ENCODE results near the gene CASKIN1.
"Not testable (repeated sequence)": the region's sequence is repeated elsewhere in the genome, so short reads cannot be mapped to it uniquely, and the experiment has no call there.

CASKIN1 gene

GRCh38 chr16:2196162-2196980 is at the start of gene CASKIN1:
TSS of gene CASKIN1 (minus strand) at chr16:2196605. CDS start at chr16:2196432, 173 bp downstream.
- Mint-ChIP-seq H3K4me1 (peaks cover 6% of the 10 kb centered on the region), H3K27me3 (peaks cover 35% of the 10 kb centered on the region), H3K9me3 (no peaks in the 10 kb centered on the region), H3K4me3 (peak within 1 kb of the TSS; percentile 29), H3K36me3 (ENCODE audit: low read depth) (no peaks in the 10 kb centered on the region), H3K27ac (no peak within 1 kb of the TSS)
- ATAC-seq (peak; percentile 26), DNase-seq (no peak)

- H3K36me3 Mint-ChIP-seq (ENCODE audit: low read depth), result peaks cover 8% of the 10 kb centered on the region
- peaks cover 2% of the 10 kb centered on the region for H3K4me1 Mint-ChIP-seq
- DNase-seq (no peak), ATAC-seq (no peak)
- H3K27me3 Mint-ChIP-seq, result no peaks in the 10 kb centered on the region
- H3K4me3 Mint-ChIP-seq, result no peak overlapping the region
- H3K9me3 Mint-ChIP-seq, result no peaks in the 10 kb centered on the region
- H3K27ac Mint-ChIP-seq, result no peak overlapping the region
These were observed 48.8 kb upstream of the CASKIN1 start for GRCh38 chr16:2244926-2245795.

- no peaks in the 10 kb centered on the region for H3K4me1 Mint-ChIP-seq
- H3K27ac Mint-ChIP-seq, result no peak overlapping the region
- peaks cover 6% of the 10 kb centered on the region for H3K36me3 Mint-ChIP-seq (ENCODE audit: low read depth)
- DNase-seq (no peak), ATAC-seq (no peak)
- H3K4me3 Mint-ChIP-seq, result no peak overlapping the region
- H3K27me3 Mint-ChIP-seq, result no peaks in the 10 kb centered on the region
- H3K9me3 Mint-ChIP-seq, result no peaks in the 10 kb centered on the region
These were observed 47.9 kb upstream of the CASKIN1 start for GRCh38 chr16:2244301-2244700.

GRCh38 chr16:2243781-2244180 is 47.4 kb upstream of the CASKIN1 start:
- DNase-seq (no peak), ATAC-seq (no peak)
- H3K4me1 Mint-ChIP-seq, result no peaks in the 10 kb centered on the region
- H3K9me3 Mint-ChIP-seq, result no peaks in the 10 kb centered on the region
- H3K27me3 Mint-ChIP-seq, result no peaks in the 10 kb centered on the region
- H3K27ac Mint-ChIP-seq, result no peak overlapping the region
- peaks cover 6% of the 10 kb centered on the region for H3K36me3 Mint-ChIP-seq (ENCODE audit: low read depth)
- no peak overlapping the region for H3K4me3 Mint-ChIP-seq

GRCh38 chr16:2243031-2243528 is 46.7 kb upstream of the CASKIN1 start:
- Mint-ChIP-seq H3K36me3 (ENCODE audit: low read depth) (peaks cover 3% of the 10 kb centered on the region), H3K27ac (no peak overlapping the region), H3K9me3 (no peaks in the 10 kb centered on the region), H3K27me3 (no peaks in the 10 kb centered on the region), H3K4me3 (no peak overlapping the region), H3K4me1 (no peaks in the 10 kb centered on the region)
- no peak for DNase-seq
- ATAC-seq, result no peak

- H3K9me3 Mint-ChIP-seq, result no peaks in the 10 kb centered on the region
- peaks cover 3% of the 10 kb centered on the region for H3K36me3 Mint-ChIP-seq (ENCODE audit: low read depth)
- DNase-seq (no peak), ATAC-seq (no peak)
- no peak overlapping the region for H3K27ac Mint-ChIP-seq
- no peaks in the 10 kb centered on the region for H3K4me1 Mint-ChIP-seq
- H3K4me3 Mint-ChIP-seq, result no peak overlapping the region
- no peaks in the 10 kb centered on the region for H3K27me3 Mint-ChIP-seq
These were observed 46.2 kb upstream of the CASKIN1 start for GRCh38 chr16:2242598-2242997.

- ATAC-seq; H3K9me3 Mint-ChIP-seq; H3K4me1 Mint-ChIP-seq; DNase-seq; H3K27me3 Mint-ChIP-seq; H3K36me3 Mint-ChIP-seq (ENCODE audit: low read depth); H3K4me3 Mint-ChIP-seq; H3K27ac Mint-ChIP-seq: not testable (repeated sequence)
These were observed 43.9 kb upstream of the CASKIN1 start for GRCh38 chr16:2240331-2240730.

- no peak overlapping the region for H3K4me3 Mint-ChIP-seq
- no peak for ATAC-seq
- H3K27me3 Mint-ChIP-seq, result no peaks in the 10 kb centered on the region
- no peaks in the 10 kb centered on the region for H3K4me1 Mint-ChIP-seq
- no peak for DNase-seq
- peaks cover 10% of the 10 kb centered on the region for H3K36me3 Mint-ChIP-seq (ENCODE audit: low read depth)
- no peak overlapping the region for H3K27ac Mint-ChIP-seq
- no peaks in the 10 kb centered on the region for H3K9me3 Mint-ChIP-seq
These were observed 42.7 kb upstream of the CASKIN1 start for GRCh38 chr16:2238838-2239675.

- DNase-seq (no peak), ATAC-seq (no peak)
- Mint-ChIP-seq H3K27ac (no peak overlapping the region), H3K36me3 (ENCODE audit: low read depth) (peaks cover 14% of the 10 kb centered on the region), H3K4me1 (no peaks in the 10 kb centered on the region), H3K4me3 (no peak overlapping the region), H3K27me3 (no peaks in the 10 kb centered on the region), H3K9me3 (no peaks in the 10 kb centered on the region)
These were observed 41.9 kb upstream of the CASKIN1 start for GRCh38 chr16:2238150-2238837.

- ATAC-seq (no peak), DNase-seq (no peak)
- Mint-ChIP-seq H3K27me3 (no peaks in the 10 kb centered on the region), H3K27ac (no peak overlapping the region), H3K36me3 (ENCODE audit: low read depth) (peaks cover 14% of the 10 kb centered on the region), H3K9me3 (no peaks in the 10 kb centered on the region), H3K4me1 (no peaks in the 10 kb centered on the region), H3K4me3 (no peak overlapping the region)
These were observed 41.2 kb upstream of the CASKIN1 start for GRCh38 chr16:2237493-2238149.

GRCh38 chr16:2237102-2237482 is 40.7 kb upstream of the CASKIN1 start:
- Mint-ChIP-seq H3K4me3 (no peak overlapping the region), H3K36me3 (ENCODE audit: low read depth) (peaks cover 11% of the 10 kb centered on the region), H3K9me3 (no peaks in the 10 kb centered on the region), H3K27ac (no peak overlapping the region), H3K4me1 (no peaks in the 10 kb centered on the region), H3K27me3 (no peaks in the 10 kb centered on the region)
- DNase-seq, result no peak
- ATAC-seq, result no peak

GRCh38 chr16:2236337-2237101 is 40.1 kb upstream of the CASKIN1 start, which contains the start of gene DNASE1L2:
TSS of gene DNASE1L2 (plus strand) at chr16:2236444. CDS start at chr16:2236817, 373 bp downstream.
- Mint-ChIP-seq H3K9me3 (no peaks in the 10 kb centered on the region), H3K36me3 (ENCODE audit: low read depth) (peaks cover 11% of the 10 kb centered on the region), H3K27me3 (no peaks in the 10 kb centered on the region), H3K4me1 (no peaks in the 10 kb centered on the region), H3K27ac (no peak within 1 kb of the TSS), H3K4me3 (no peak within 1 kb of the TSS)
- no peak for DNase-seq
- ATAC-seq, result no peak
